Neural progenitor cell (in vitro differentiated cells): ENCODE data around the gene PRDM10. TPM values are rescaled to one million over a fixed set of nuclear protein-coding genes. Genes with fewer than 3 reads are reported as not detected.

Experiments used
- DNase-seq: peaks from one replicate; pipeline ENCODE4 v3.0.0-alpha.2; 2016; ENCODE audit warnings: low spot score
- H2AFZ ChIP-seq: fragments of 200-600 bp; sonication (generic); replicated peaks from 2 replicates; pipeline ENCODE4 v1.6.1; 2016; ENCODE audit warnings: antibody characterized with exemption
- H3F3A ChIP-seq: fragments of 200-600 bp; sonication (generic); 2 replicates; pipeline ENCODE4 v1.6.1; 2016; ENCODE audit warnings: antibody characterized with exemption, low read depth
- H3K27ac ChIP-seq: fragments of 200-600 bp; sonication (generic); 2 replicates; pipeline ENCODE4 v1.5.1; 2016; ENCODE audit warnings: mild to moderate bottlenecking
- H3K27me3 ChIP-seq: fragments of 200-600 bp; sonication (generic); 2 replicates; pipeline ENCODE4 v1.6.1; 2016; ENCODE audit warnings: mild to moderate bottlenecking, moderate library complexity
- H3K36me3 ChIP-seq: fragments of 200-600 bp; sonication (generic); 2 replicates; pipeline ENCODE4 v1.5.1; 2016
- H3K4me1 ChIP-seq: fragments of 200-600 bp; sonication (generic); 2 replicates; pipeline ENCODE4 v1.6.1; 2016; ENCODE audit warnings: mixed run types
- H3K4me2 ChIP-seq: fragments of 200-600 bp; sonication (generic); 2 replicates; pipeline ENCODE4 v1.6.1; 2016
- H3K4me3 ChIP-seq: fragments of 200-600 bp; sonication (generic); 2 replicates; pipeline ENCODE4 v1.5.1; 2016
- H3K79me2 ChIP-seq: fragments of 200-600 bp; sonication (generic); 2 replicates; pipeline ENCODE4 v1.6.1; 2016; ENCODE audit warnings: low read depth
- H3K9ac ChIP-seq: fragments of 200-600 bp; sonication (generic); 2 replicates; pipeline ENCODE4 v1.6.1; 2016
- H3K9me3 ChIP-seq: fragments of 200-600 bp; sonication (generic); 2 replicates; pipeline ENCODE4 v1.5.1; 2016; ENCODE audit warnings: low read depth
- H4K20me1 ChIP-seq: fragments of 200-600 bp; sonication (generic); 2 replicates; pipeline ENCODE4 v1.6.1; 2016; ENCODE audit warnings: low read depth
- H3K27ac Mint-ChIP-seq: 3 replicates; pipeline ENCODE4 v1.8.0; 2021; ENCODE audit warnings: mixed read lengths
- H3K27me3 Mint-ChIP-seq: 2 replicates; pipeline ENCODE4 v1.8.0; 2022; ENCODE audit warnings: low read depth, mild to moderate bottlenecking, inconsistent platforms, moderate library complexity, mixed read lengths; ENCODE audit not compliant: insufficient read depth
- H3K36me3 Mint-ChIP-seq: 3 replicates; pipeline ENCODE4 v1.8.0; 2021; ENCODE audit warnings: mixed read lengths
- H3K4me1 Mint-ChIP-seq: 3 replicates; pipeline ENCODE4 v1.8.0; 2021; ENCODE audit warnings: mixed read lengths
- H3K4me3 Mint-ChIP-seq: 3 replicates; pipeline ENCODE4 v1.8.0; 2021; ENCODE audit warnings: mild to moderate bottlenecking, moderate library complexity, mixed read lengths
- H3K9me3 Mint-ChIP-seq: 3 replicates; pipeline ENCODE4 v1.8.0; 2020; ENCODE audit warnings: mixed read lengths
- EZH2 ChIP-seq: fragments of 200-600 bp; sonication (generic); IDR thresholded peaks from 2 replicates; pipeline ENCODE4 v1.6.1; 2017; ENCODE audit warnings: antibody characterized with exemption, mild to moderate bottlenecking, moderate library complexity
- EZH2phosphoT487 ChIP-seq: fragments of 200-600 bp; sonication (generic); IDR thresholded peaks from 2 replicates; pipeline ENCODE4 v1.6.1; 2017; ENCODE audit warnings: antibody characterized with exemption
- total RNA-seq: library from RNA; depleted of rRNA; stranded (reverse); fragments of >200 nt; gene quantifications from 2 replicates; pipeline ENCODE4 v1.2.3, GENCODE V29; 2015; ENCODE audit warnings: low replicate concordance
- TF ChIP-seq, protein P1 (sequence below): fragments of 200-600 bp; sonication (generic); IDR thresholded peaks from 2 replicates; pipeline ENCODE4 v1.5.1; 2017; ENCODE audit warnings: antibody characterized with exemption, mild to moderate bottlenecking

Gene PRDM10
- total RNA-seq, 1 donor from 2014 or later, result 16.3 TPM

DNA sequence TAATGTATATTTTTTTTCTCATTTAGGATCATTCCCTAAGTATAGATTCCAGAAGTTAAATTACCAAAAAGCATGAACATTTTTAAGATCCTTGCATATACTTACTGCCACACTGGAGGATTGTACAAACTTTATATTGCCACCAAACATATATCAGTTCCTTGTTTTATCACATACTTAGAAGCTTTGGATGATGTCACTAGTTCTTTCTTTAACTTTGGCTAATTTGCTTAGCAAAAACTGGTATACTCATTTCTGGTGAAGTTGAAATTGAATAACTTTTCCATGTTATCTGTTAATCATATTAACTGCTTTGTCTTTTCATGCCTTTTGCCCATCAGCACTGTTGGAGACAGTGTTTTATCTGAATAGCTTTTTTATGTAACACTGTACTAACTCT lies 31.6 kb upstream of the PRDM10 start:
- no peaks in the 10 kb centered on the region for H3K79me2 ChIP-seq
- no peaks in the 10 kb centered on the region for H3K9me3 ChIP-seq
- Mint-ChIP-seq H3K4me3 (no peak overlapping the region), H3K4me1 (peaks cover 19% of the 10 kb centered on the region), H3K36me3 (no peaks in the 10 kb centered on the region), H3K9me3 (no peaks in the 10 kb centered on the region), H3K27me3 (peaks cover 2% of the 10 kb centered on the region), H3K27ac (no peak overlapping the region)
- TF ChIP-seq, protein P1, sequence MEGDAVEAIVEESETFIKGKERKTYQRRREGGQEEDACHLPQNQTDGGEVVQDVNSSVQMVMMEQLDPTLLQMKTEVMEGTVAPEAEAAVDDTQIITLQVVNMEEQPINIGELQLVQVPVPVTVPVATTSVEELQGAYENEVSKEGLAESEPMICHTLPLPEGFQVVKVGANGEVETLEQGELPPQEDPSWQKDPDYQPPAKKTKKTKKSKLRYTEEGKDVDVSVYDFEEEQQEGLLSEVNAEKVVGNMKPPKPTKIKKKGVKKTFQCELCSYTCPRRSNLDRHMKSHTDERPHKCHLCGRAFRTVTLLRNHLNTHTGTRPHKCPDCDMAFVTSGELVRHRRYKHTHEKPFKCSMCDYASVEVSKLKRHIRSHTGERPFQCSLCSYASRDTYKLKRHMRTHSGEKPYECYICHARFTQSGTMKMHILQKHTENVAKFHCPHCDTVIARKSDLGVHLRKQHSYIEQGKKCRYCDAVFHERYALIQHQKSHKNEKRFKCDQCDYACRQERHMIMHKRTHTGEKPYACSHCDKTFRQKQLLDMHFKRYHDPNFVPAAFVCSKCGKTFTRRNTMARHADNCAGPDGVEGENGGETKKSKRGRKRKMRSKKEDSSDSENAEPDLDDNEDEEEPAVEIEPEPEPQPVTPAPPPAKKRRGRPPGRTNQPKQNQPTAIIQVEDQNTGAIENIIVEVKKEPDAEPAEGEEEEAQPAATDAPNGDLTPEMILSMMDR, result no peak
- TF ChIP-seq EZH2, result no peak
- TF ChIP-seq EZH2phosphoT487, result no peak
- no peak overlapping the region for H2AFZ ChIP-seq
- peaks cover 38% of the 10 kb centered on the region for H3K4me1 ChIP-seq
- H3K4me2 ChIP-seq, result no peak overlapping the region
- no peak overlapping the region for H3K27ac ChIP-seq
- no peaks in the 10 kb centered on the region for H4K20me1 ChIP-seq
- DNase-seq, result no peak
- H3K36me3 ChIP-seq, result no peaks in the 10 kb centered on the region
- H3F3A ChIP-seq, result peaks cover 38% of the 10 kb centered on the region
- no peak overlapping the region for H3K4me3 ChIP-seq
- no peak overlapping the region for H3K9ac ChIP-seq
- no peaks in the 10 kb centered on the region for H3K27me3 ChIP-seq

DNA sequence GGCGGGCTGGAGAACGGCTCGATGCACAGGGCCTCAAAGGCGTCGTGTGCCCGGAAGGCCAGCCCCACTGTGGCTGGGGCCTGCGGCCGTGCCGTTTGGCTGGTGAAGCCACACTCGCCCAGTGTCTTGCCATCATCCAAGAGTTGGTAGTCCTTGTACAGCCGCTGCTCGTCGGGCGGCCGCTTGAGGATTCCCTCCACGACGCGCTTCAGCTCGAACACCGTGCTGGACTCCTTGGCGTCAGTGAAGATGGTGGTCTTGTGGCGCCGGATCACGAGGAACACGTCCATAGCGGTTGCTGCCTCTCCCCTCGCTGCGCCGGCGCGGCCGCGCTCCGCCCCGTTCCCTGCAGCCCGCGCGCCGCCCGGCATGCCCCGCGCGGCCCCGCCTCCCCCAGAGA lies 30.3 kb upstream of the PRDM10 start:
- no peak overlapping the region for H3K27ac ChIP-seq
- H3F3A ChIP-seq, result peaks cover 33% of the 10 kb centered on the region
- Mint-ChIP-seq H3K27ac (no peak overlapping the region), H3K4me1 (peaks cover 18% of the 10 kb centered on the region), H3K36me3 (no peaks in the 10 kb centered on the region), H3K27me3 (peaks cover 2% of the 10 kb centered on the region), H3K9me3 (no peaks in the 10 kb centered on the region), H3K4me3 (no peak overlapping the region)
- H3K4me1 ChIP-seq, result peaks cover 33% of the 10 kb centered on the region
- no peaks in the 10 kb centered on the region for H3K27me3 ChIP-seq
- no peaks in the 10 kb centered on the region for H4K20me1 ChIP-seq
- no peak overlapping the region for H3K9ac ChIP-seq
- TF ChIP-seq EZH2phosphoT487, result no peak
- TF ChIP-seq EZH2, result no peak
- TF ChIP-seq, protein P1, result no peak
- H3K4me2 ChIP-seq, result no peak overlapping the region
- H3K79me2 ChIP-seq, result no peaks in the 10 kb centered on the region
- H3K9me3 ChIP-seq, result no peaks in the 10 kb centered on the region
- H3K36me3 ChIP-seq, result no peaks in the 10 kb centered on the region
- no peak for DNase-seq
- no peak overlapping the region for H3K4me3 ChIP-seq
- no peak overlapping the region for H2AFZ ChIP-seq

DNA sequence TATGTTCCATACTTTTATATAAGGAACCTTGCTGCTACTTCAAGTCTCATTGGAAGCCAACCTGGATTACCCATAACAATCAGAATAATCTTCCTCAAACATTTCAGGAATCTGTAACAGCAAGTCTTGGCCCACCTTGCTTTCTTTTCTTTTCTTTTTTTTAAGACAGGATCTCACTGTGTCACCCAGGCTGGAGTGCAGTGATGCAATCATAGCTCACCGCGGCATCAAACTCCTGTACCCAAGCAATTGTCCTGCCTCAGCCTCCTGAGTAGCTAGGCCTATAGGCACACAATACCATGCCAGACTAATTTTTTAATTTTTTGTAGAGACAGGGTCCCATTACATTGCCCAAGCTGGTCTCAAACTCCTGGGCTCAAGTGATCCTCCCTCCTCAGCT lies 29.3 kb upstream of the PRDM10 start:
- Histone ChIP-seq H3F3A (peaks cover 24% of the 10 kb centered on the region), H3K9ac (no peak overlapping the region), H2AFZ (no peak overlapping the region), H3K79me2 (no peaks in the 10 kb centered on the region), H3K4me3 (no peak overlapping the region), H3K36me3 (no peaks in the 10 kb centered on the region), H3K9me3 (no peaks in the 10 kb centered on the region), H3K4me1 (peaks cover 24% of the 10 kb centered on the region), H3K27me3 (no peaks in the 10 kb centered on the region), H4K20me1 (no peaks in the 10 kb centered on the region), H3K27ac (no peak overlapping the region), H3K4me2 (no peak overlapping the region)
- Mint-ChIP-seq H3K4me1 (peaks cover 13% of the 10 kb centered on the region), H3K27me3 (peaks cover 2% of the 10 kb centered on the region), H3K4me3 (no peak overlapping the region), H3K36me3 (no peaks in the 10 kb centered on the region), H3K27ac (no peak overlapping the region), H3K9me3 (no peaks in the 10 kb centered on the region)
- no peak for TF ChIP-seq EZH2phosphoT487
- TF ChIP-seq, protein P1, result no peak
- TF ChIP-seq EZH2, result no peak
- no peak for DNase-seq
